Keratinocyte (primary cell): ENCODE results near the gene MARCHF11. TPM values are rescaled to one million over a fixed set of nuclear protein-coding genes. Genes with fewer than 3 reads are reported as not detected.

Source experiments
- DNase-seq: peaks from one replicate; pipeline ENCODE4 v3.0.0-alpha.2; 2011; ENCODE audit warnings: low read depth, missing footprints, low spot score
- FAIRE-seq: peaks from 2 replicates; lab custom pipeline; 2011; peaks lifted over from hg19 to GRCh38; lab: Jason Lieb, UNC
- H2AFZ ChIP-seq: 2 replicates; pipeline ENCODE4 v1.6.0; 2012; ENCODE audit warnings: low read length, control low read depth, inconsistent platforms; ENCODE audit not compliant: control insufficient read depth
- H3K27ac ChIP-seq: 2 replicates; pipeline ENCODE4 v1.5.1; 2011; ENCODE audit warnings: low read length; ENCODE audit not compliant: control insufficient read depth, insufficient read depth
- H3K27me3 ChIP-seq: 3 replicates; pipeline ENCODE4 v1.6.0; 2011; ENCODE audit warnings: low read length; ENCODE audit not compliant: control insufficient read depth, insufficient read depth; ENCODE audit errors: extremely low read depth
- H3K36me3 ChIP-seq, 2 experiments: 2 replicates in 1 of 2; 3 replicates in 1 of 2; pipeline ENCODE4 v1.5.1; 2011; ENCODE audit warnings: low read length in 2 of 2, mild to moderate bottlenecking in 1 of 2; ENCODE audit not compliant: control insufficient read depth in 2 of 2, insufficient read depth in 2 of 2; ENCODE audit errors: extremely low read depth in 1 of 2
- H3K4me1 ChIP-seq: 3 replicates; pipeline ENCODE4 v1.5.1; 2011; ENCODE audit warnings: low read length; ENCODE audit not compliant: control insufficient read depth, insufficient read depth; ENCODE audit errors: extremely low read depth
- H3K4me2 ChIP-seq: 3 replicates; pipeline ENCODE4 v1.6.0; 2011; ENCODE audit warnings: low read depth, low read length; ENCODE audit not compliant: control insufficient read depth, insufficient read depth; ENCODE audit errors: extremely low read depth
- H3K4me3 ChIP-seq, 3 experiments: fragments of 200-600 bp in 1 of 3; sonication (generic) in 1 of 3; 2 replicates in 2 of 3; 3 replicates in 1 of 3; pipeline ENCODE4 v1.5.1; 2011 to 2016; ENCODE audit warnings: low read length in 3 of 3, mild to moderate bottlenecking in 3 of 3, control low read depth in 2 of 3, inconsistent platforms in 1 of 3, low read depth in 1 of 3, mixed read lengths in 1 of 3, mixed run types in 1 of 3, moderate library complexity in 1 of 3; ENCODE audit not compliant: control insufficient read depth in 2 of 3, insufficient read depth in 2 of 3; ENCODE audit errors: extremely low read depth in 1 of 3
- H3K79me2 ChIP-seq: 2 replicates; pipeline ENCODE4 v1.6.0; 2012; ENCODE audit warnings: low read length; ENCODE audit not compliant: control insufficient read depth, insufficient read depth
- H3K9ac ChIP-seq: 3 replicates; pipeline ENCODE4 v1.6.0; 2011; ENCODE audit warnings: low read length; ENCODE audit not compliant: control insufficient read depth, insufficient read depth; ENCODE audit errors: extremely low read depth
- H3K9me1 ChIP-seq: 3 replicates; pipeline ENCODE4 v1.6.0; 2011; ENCODE audit warnings: low read length; ENCODE audit not compliant: control insufficient read depth, insufficient read depth; ENCODE audit errors: extremely low read depth
- H3K9me3 ChIP-seq: 2 replicates; pipeline ENCODE4 v1.5.1; 2012; ENCODE audit warnings: low read depth, low read length; ENCODE audit not compliant: control insufficient read depth
- H4K20me1 ChIP-seq: 3 replicates; pipeline ENCODE4 v1.6.0; 2011; ENCODE audit warnings: low read length; ENCODE audit not compliant: control insufficient read depth, insufficient read depth; ENCODE audit errors: extremely low read depth
- CTCF ChIP-seq, 3 experiments: IDR thresholded peaks in 1 of 3; conservative IDR thresholded peaks in 1 of 3; optimal IDR thresholded peaks in 1 of 3; 2 replicates in 2 of 3; 3 replicates in 1 of 3; pipeline versions ENCODE3 to v1.5.1; 2011; ENCODE audit warnings: low read length in 3 of 3, mild to moderate bottlenecking in 3 of 3, moderate library complexity in 2 of 3, control low read depth in 1 of 3, inconsistent platforms in 1 of 3; ENCODE audit not compliant: insufficient read depth in 2 of 3; ENCODE audit errors: extremely low read depth in 1 of 3
- EZH2 ChIP-seq: IDR thresholded peaks from one replicate; pipeline ENCODE4 v1.6.1; 2012; ENCODE audit warnings: inconsistent platforms, mild to moderate bottlenecking, low read length, moderate library complexity
- dilution Hi-C: fragments of 300-500 bp; cut with MboI; formaldehyde crosslinking; loops from one replicate; pipeline ENCODE4 v1.7.0; 2020; ENCODE audit warnings: low sequenced_read_pairs; ENCODE audit not compliant: extremely low pct_ligation_motif_present
- polyA plus RNA-seq, 5 experiments: library from polyadenylated mRNA; depleted of rRNA in 3 of 5; stranded (reverse) in 3 of 5; stranded (forward) in 1 of 5; unstranded in 1 of 5; fragments of >200 nt; gene quantifications; 1 replicate in 1 of 5; 2 replicates in 3 of 5; 3 replicates in 1 of 5; pipeline versions ENCODE4 v1.2.1 to v1.2.3, GENCODE V29; 2011 to 2012; ENCODE audit warnings: missing spikeins in 2 of 5, low read depth in 1 of 5, low replicate concordance in 1 of 5

MARCHF11 gene
- polyA plus RNA-seq, 1 donor (not counting 4 experiments of a cell fraction or from before 2014, with no cell fraction given), result 0.16 TPM

DNA sequence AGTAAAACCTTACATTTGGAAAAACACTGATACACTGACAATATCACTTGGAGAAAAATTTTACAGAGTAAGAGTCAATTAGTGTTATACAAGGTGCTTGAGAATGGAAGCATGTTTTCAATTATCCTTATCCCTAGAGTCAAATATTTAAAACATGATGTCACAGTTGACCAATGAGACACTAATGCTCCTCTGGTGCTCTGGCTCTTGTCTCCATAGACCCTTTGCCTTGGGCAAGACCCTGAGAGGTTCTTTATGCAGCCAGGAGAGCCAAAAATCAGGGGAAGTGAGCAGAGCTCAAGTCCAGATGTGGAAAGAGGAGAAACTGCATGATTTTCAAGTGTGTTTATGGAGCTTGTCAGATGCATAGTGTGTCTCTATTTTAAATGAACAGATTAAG is 153.9 kb downstream of the MARCHF11 start:
- no peak for TF ChIP-seq CTCF (optimal IDR thresholded peaks at IDR 0.05 in 1 of 3, IDR thresholded peaks at IDR 0.05 in 1 of 3, conservative IDR thresholded peaks at IDR 0.05 in 1 of 3; ENCODE audit: extremely low read depth in 1 of 3, insufficient read depth in 2 of 3, low read length in 3 of 3)
- no peak for TF ChIP-seq EZH2

GRCh38 chr5:16018970-16019369 is 160.6 kb downstream of the MARCHF11 start:
- no peak overlapping the region for H3K4me2 ChIP-seq
- H3K79me2 ChIP-seq, result no peaks in the 10 kb centered on the region
- TF ChIP-seq CTCF (optimal IDR thresholded peaks at IDR 0.05 in 1 of 3, IDR thresholded peaks at IDR 0.05 in 1 of 3, conservative IDR thresholded peaks at IDR 0.05 in 1 of 3; ENCODE audit: extremely low read depth in 1 of 3, insufficient read depth in 2 of 3, low read length in 3 of 3) (no peak), EZH2 (no peak)
- H3K27ac ChIP-seq, result no peak overlapping the region
- no peaks in the 10 kb centered on the region for H4K20me1 ChIP-seq
- H3K9me1 ChIP-seq, result no peaks in the 10 kb centered on the region
- no peak for DNase-seq
- no peak overlapping the region for H2AFZ ChIP-seq
- H3K27me3 ChIP-seq, result no peaks in the 10 kb centered on the region
- no peak overlapping the region for H3K9ac ChIP-seq
- no peaks in the 10 kb centered on the region for H3K9me3 ChIP-seq
- H3K4me3 ChIP-seq, result no peak overlapping the region
- dilution Hi-C loops, result no loop called here
- FAIRE-seq, result no peak
- H3K36me3 ChIP-seq, result no peaks in the 10 kb centered on the region
- H3K4me1 ChIP-seq, result no peaks in the 10 kb centered on the region

More for the DNA sequence above, 153.9 kb downstream of the MARCHF11 start:
- no peaks in the 10 kb centered on the region for H3K79me2 ChIP-seq
- FAIRE-seq (no peak), DNase-seq (no peak)
- no peaks in the 10 kb centered on the region for H3K9me1 ChIP-seq
- no peaks in the 10 kb centered on the region for H3K36me3 ChIP-seq
- no peaks in the 10 kb centered on the region for H3K4me1 ChIP-seq
- no peak overlapping the region for H3K27ac ChIP-seq
- H3K4me2 ChIP-seq, result no peak overlapping the region
- no peaks in the 10 kb centered on the region for H3K9me3 ChIP-seq
- H3K27me3 ChIP-seq, result no peaks in the 10 kb centered on the region
- no peak overlapping the region for H2AFZ ChIP-seq
- no peaks in the 10 kb centered on the region for H4K20me1 ChIP-seq
- no peak overlapping the region for H3K4me3 ChIP-seq
- no peak overlapping the region for H3K9ac ChIP-seq
- dilution Hi-C loops, result no loop called here
